ENCODE measurements around the gene ATP5PB.

The ATP5PB gene

GRCh38 chr1:111446967-111447892 lies 2.0 kb upstream of the ATP5PB start:
- DNase-seq = no peak

GRCh38 chr1:111448482-111448917 lies 764 bp upstream of the ATP5PB start:
- no peak for DNase-seq

DNA sequence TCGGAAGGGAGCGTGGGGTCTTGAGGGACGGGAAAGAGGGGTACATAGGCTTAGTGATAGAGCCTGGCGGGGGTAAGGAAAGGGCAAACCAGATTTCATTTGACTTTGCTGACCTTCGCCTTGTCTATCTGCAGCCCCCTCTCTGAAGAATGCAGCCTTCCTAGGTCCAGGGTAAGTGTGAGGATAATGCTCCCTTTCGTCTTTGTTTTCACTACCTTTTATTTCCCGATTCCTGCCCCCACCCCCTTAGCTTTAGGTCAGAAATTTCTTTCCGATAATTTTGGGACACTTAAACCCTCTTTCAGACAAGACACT lies 396 bp downstream of the ATP5PB start:
- no peak for DNase-seq

DNA sequence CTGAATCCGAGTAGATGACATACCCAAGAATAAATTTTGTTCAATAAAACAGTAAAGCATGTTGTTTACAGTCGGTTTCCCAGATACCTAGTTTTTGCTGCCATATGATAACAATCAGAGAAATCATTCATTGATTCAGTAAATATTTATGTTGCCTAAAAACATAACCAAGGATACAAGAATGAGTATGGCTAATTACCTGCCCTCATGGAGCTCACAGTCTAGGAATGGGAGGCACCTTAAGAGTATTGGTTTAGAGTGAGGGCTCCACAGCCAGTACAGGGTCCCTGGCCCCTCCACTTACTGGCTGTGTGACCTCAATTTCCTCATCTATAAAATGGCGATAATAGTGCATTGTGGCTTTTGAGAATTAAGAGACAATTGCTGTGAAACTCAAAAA lies 921 bp downstream of the ATP5PB start:
- DNase-seq = no peak

- no peak for DNase-seq
Observed at GRCh38 chr1:111452581-111452980, 3.3 kb downstream of the ATP5PB start.

DNA sequence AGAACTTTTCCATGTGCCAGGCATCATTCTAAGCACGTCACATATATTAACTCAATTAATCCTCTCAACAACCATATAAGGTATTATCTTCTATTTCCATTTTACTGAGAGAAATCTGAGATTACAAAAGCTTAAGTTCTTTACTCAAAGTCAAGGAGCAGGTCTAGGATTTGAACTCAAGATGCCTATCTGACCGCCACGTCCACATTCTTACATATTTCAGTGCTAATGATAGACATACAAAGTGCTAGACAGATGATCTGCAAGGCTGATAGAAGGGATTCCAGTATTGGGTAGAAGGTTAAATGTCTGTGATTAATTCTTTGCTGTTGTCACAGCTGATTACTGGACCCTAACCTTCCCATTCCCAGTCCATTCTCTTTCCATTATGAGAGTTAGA lies 4.4 kb downstream of the ATP5PB start:
- DNase-seq = no peak

DNA sequence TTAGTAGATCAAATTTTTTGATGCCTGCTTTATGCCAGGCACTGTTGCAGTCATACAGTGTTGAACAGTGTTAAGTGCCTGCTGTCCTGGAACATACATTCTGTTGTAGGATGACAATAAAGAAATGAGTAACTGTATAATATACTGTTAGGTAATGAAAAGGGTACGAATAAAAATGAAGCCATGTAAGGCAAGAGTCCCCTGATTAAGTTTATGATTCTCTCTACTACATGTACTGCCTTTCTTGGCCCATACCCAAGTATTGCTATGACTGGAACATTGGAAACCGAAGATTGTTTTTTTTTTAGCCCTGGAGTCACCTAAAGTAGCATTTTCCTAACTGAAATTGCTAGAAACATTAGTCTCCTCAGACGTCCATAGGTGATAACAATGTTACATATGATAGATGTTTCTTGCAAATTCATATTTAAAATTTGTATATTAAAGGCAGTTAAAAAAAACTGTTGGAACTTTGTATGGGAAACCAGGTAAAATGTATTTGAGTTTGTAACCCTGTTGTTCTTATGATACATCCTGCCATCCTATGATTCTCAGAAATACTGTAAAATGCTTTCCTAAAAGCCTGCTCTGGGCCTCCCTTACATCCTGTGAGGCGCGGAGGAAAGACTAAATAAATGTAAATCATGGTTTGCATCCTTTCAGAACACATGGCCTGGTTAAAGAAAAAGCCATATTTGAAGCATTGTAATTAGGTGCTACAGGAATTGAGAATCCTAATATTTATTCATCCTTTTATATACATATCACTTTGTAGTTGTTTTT lies 5.8 kb downstream of the ATP5PB start:
- no peak for DNase-seq

DNA sequence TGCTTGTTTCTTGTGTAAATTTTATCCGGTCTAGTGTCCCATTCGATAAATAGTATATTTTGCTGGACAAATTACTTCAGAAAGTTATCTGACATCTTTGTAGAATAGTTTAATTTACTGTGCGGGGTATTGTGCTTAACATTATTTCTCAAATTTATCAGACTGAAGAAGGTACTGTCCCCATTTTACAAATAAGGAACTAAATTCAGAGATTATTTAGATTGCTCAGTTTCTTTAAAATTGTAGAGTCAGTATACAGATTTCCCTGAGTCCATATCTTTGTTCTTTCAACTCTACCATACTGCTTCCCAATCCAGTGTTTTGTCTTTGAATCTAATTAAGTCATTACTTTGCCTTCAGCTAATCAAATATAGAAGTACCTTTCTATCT lies 6.4 kb downstream of the ATP5PB start:
- no peak for DNase-seq

DNA sequence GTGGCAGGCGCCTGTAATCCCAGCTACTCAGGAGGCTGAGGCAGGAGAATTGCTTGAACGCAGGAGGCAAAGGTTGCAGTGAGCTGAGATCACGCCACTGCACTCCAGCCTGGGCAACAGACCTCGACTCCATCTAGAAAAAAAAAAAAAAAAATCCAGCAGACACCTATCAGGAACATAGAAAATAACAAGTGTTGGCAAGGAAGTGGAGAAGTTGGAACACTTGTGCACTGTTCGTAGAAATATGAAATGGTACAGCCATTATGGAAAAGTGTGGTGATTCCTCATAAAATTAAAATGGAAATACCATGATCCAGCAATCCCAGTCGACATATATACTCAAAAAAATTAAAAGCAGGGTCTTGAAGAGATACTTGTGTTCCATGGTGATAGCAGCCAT lies 12.5 kb downstream of the ATP5PB start:
- no peak for DNase-seq

GRCh38 chr1:111462370-111463028 lies 13.2 kb downstream of the ATP5PB start:
- no peak for DNase-seq

DNA sequence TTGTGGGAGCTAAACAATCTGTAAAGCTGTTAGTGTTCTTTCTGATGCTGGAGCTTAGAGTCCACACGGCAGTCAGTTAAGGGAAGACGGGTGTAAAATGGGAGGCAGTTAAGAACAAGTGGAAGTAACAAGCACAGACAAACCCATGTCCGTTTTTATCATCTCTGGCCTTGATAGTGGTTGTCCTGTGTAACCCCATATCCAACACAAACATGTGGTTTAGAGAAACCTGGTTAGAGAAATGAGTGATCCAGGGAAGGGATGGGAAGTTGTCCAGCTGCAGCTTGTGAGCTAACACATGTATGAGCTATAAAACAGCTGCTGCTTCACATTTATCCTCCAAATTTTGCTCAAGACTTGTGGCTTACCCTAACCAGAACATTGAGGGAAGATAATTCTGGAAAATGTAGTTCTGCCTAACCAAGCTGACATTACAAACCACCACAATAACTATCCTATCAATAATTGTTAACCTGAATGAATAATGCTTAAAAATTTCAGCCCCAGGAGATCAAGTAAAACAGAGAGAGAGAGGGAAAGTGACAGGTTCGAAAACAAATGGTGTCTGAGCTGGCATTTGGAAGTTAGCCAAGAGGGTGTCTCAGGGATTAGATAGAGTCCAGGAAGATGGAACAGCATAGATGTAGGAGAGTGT lies 13.9 kb downstream of the ATP5PB start:
- DNase-seq = no peak

DNA sequence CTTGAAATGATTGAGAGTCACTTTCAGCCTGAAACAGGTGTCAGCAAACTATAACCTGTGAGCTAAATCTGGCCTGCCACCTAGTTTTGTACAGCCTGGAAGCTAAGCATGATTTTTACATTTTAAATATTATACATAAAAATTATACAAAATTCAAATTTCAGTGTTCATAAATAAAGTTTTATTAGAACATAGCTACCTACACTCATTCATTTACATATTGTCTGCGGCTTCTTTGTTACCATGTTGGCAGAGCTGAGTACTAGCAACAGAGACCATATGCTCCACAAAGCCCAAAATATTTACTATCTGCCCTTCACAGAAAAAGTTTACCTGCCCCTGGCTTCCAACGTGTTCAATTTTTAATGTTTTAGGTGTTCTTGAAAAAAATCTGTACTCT lies 16.5 kb downstream of the ATP5PB start:
- no peak for DNase-seq

DNA sequence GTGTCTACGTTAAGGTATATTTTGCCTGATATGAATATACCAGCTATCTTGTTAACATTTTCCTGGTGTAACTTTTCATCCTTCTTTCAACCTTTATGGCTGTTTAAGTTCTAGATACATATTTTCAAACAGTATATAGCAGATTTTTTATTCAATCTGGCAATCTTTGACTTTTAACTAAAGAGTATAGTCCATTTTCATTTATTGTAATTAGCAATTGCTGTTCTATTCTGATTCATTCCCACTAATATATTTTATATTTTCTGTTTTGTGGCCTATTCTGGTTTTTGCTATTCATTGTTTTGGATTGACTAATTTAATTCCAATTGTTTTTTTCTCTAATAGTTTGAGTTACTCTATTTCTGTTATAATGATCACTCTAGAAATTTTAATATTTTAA lies 17.2 kb downstream of the ATP5PB start:
- no peak for DNase-seq

DNA sequence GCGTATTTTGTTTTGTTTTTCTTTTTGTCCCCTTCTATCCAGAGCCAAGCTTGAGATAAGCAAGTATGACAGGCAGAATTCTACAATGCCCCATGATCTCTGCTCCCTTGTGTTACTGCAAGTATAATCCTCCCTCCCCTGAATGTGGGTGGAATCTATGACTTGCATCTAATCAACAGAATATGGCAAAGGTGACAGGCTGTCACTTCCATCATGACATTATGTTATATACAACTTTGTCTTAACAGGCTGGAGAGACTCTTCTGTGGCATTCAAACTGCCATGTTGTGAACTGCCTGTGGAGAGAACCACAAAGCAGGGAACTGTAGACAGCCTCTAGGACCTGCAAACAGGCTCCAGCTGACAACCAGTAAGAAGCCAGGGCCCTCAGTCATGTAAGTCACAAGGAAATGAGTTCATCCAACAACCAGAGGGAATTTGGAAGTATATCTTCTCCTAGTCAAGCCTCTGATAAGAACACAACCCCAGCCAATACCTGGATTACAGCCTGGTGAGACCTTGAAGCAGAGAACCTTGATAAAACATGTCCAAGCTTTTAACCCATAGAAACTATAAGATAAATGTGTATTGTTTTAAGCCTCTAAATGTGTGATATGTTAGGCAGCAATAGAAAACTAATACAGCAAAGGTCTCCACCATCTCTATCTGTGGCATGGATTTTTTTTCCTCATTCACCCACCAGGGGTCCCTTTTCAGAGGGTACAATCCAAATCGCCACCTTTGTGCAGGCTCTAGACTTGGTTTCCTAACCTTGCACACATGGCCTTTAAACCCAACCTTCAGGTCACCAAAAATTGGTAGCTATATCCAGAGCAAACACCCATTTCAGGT lies 18.8 kb downstream of the ATP5PB start:
- no peak for DNase-seq

GRCh38 chr1:111468717-111469100 lies 19.4 kb downstream of the ATP5PB start:
- DNase-seq = no peak

- no peak for DNase-seq
Observed at GRCh38 chr1:111469539-111469938, 20.3 kb downstream of the ATP5PB start.

- no peak for DNase-seq
Observed at GRCh38 chr1:111470596-111470995, 21.3 kb downstream of the ATP5PB start.

- DNase-seq = no peak
Observed at GRCh38 chr1:111471012-111471411, 21.7 kb downstream of the ATP5PB start.

GRCh38 chr1:111471538-111471937 lies 22.3 kb downstream of the ATP5PB start:
- DNase-seq = no peak

DNA sequence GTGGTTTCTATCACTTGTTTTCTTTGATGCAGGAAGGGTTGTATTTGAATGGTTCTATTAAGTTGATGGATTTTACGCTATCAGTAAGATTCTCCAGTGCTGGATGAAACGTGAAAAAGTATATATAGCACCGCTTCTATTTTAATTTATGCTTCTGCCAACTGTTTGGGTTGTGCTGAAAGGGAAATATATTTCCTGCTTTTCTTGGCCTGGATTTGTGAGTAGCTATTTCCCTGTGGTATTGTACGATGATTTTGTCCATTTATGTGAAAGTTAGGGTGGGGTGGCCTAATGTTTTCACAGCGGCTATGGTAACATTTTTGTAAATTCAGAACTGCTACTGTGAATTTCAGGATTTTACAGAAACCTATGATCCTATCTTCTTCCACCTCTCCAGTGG lies 24.8 kb downstream of the ATP5PB start:
- no peak for DNase-seq

DNA sequence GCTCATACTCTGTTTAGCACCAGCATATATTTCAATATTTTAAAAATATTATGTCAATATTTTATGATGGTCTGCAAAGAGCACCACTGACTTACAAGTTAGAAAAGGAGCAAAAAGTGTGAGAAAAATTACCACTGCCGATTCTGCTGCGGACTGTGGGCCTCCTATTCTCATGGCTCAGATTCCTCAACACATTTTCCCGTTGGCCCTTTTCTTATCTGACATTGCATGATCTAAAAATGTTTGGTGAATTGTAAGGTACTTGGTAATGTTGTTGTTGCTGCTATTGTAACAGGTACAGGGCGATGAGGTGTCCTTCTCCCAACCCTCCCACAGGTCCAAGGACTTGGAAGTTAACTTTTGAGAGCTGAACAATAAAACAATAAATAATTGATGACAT lies 25.3 kb downstream of the ATP5PB start:
- no peak for DNase-seq

GRCh38 chr1:111475701-111476100 lies 26.4 kb downstream of the ATP5PB start:
- DNase-seq = peak; percentile 51

Data from NCI-H2107 (cell line).